Measurements from ENCODE around the gene ASPM. TPM values are rescaled to one million over a fixed set of nuclear protein-coding genes. Genes with fewer than 3 reads are reported as not detected.
A peak's percentile ranks its signal among the peaks of the same experiment; 100 is the strongest.
"Not testable (repeated sequence)": the region's sequence is repeated elsewhere in the genome, so short reads cannot be mapped to it uniquely, and the experiment has no call there.

ASPM gene
- total RNA-seq, 2 experiments from 2014 or later, result 37.1 to 37.3 TPM

GRCh38 chr1:197100677-197101076 is 45.8 kb downstream of the ASPM start:
- no peak overlapping the region for H3K4me3 Mint-ChIP-seq
- intact Hi-C loops (cut with micrococcal nuclease), result no loop called here
- no peak for TF ChIP-seq CTCF (IDR thresholded peaks at IDR 0.05)
- H3K27me3 Mint-ChIP-seq, result no peaks in the 10 kb centered on the region
- peaks cover 18% of the 10 kb centered on the region for H3K4me1 Mint-ChIP-seq (ENCODE audit: low read depth)
- peak; percentile 58 for ATAC-seq
- H3K27ac Mint-ChIP-seq, result no peak overlapping the region
- no peak for DNase-seq
- no peaks in the 10 kb centered on the region for H3K9me3 Mint-ChIP-seq
- CTCF ChIA-PET, result interaction anchor here (0.7 to 0.8 kb wide), 2 partner anchors 13 to 79 kb away, joined by 3 read pairs; no protein-coding TSS in a partner anchor
- POLR2A ChIA-PET, result interaction anchor here (0.6 kb wide), 1 partner anchor 219 kb away, joined by 3 read pairs; no protein-coding TSS in a partner anchor
- H3K36me3 Mint-ChIP-seq (ENCODE audit: low read depth), result peaks cover 5% of the 10 kb centered on the region

GRCh38 chr1:197099444-197099843 is 47.0 kb downstream of the ASPM start:
- DNase-seq (no peak), ATAC-seq (no peak)
- Mint-ChIP-seq H3K4me3 (no peak overlapping the region), H3K27ac (no peak overlapping the region), H3K9me3 (no peaks in the 10 kb centered on the region), H3K27me3 (no peaks in the 10 kb centered on the region), H3K36me3 (ENCODE audit: low read depth) (peaks cover 5% of the 10 kb centered on the region), H3K4me1 (ENCODE audit: low read depth) (peaks cover 18% of the 10 kb centered on the region)
- CTCF ChIA-PET, result no interaction called here
- intact Hi-C loops (cut with micrococcal nuclease), result no loop called here
- no peak for TF ChIP-seq CTCF (IDR thresholded peaks at IDR 0.05)
- POLR2A ChIA-PET, result no interaction called here

GRCh38 chr1:197096971-197097370 is 49.5 kb downstream of the ASPM start:
- H3K9me3 Mint-ChIP-seq; H3K4me3 Mint-ChIP-seq; H3K27ac Mint-ChIP-seq; H3K27me3 Mint-ChIP-seq; ATAC-seq; DNase-seq; intact Hi-C loops (cut with micrococcal nuclease): not testable (repeated sequence)
- peaks cover 17% of the 10 kb centered on the region for H3K4me1 Mint-ChIP-seq (ENCODE audit: low read depth)
- H3K36me3 Mint-ChIP-seq (ENCODE audit: low read depth), result peaks cover 17% of the 10 kb centered on the region
- ChIA-PET POLR2A (interaction anchor here (1.0 kb wide), 1 partner anchor 15 kb away, joined by 3 read pairs; no protein-coding TSS in a partner anchor), CTCF (interaction anchor here (0.9 kb wide), 1 partner anchor 20 kb away, joined by 3 read pairs; no protein-coding TSS in a partner anchor)

- no peak for TF ChIP-seq CTCF (IDR thresholded peaks at IDR 0.05)
- no peak overlapping the region for H3K4me3 Mint-ChIP-seq
- no peak for DNase-seq
- CTCF ChIA-PET, result interaction anchor here (0.6 to 0.9 kb wide), 2 partner anchors 21 to 88 kb away, joined by 3 read pairs; no protein-coding TSS in a partner anchor
- POLR2A ChIA-PET, result interaction anchor here (1.0 kb wide), 1 partner anchor 14 kb away, joined by 3 read pairs; no protein-coding TSS in a partner anchor
- no peaks in the 10 kb centered on the region for H3K27me3 Mint-ChIP-seq
- no peaks in the 10 kb centered on the region for H3K9me3 Mint-ChIP-seq
- no peak overlapping the region for H3K27ac Mint-ChIP-seq
- intact Hi-C loops (cut with micrococcal nuclease), result no loop called here
- H3K36me3 Mint-ChIP-seq (ENCODE audit: low read depth), result peaks cover 17% of the 10 kb centered on the region
- peaks cover 9% of the 10 kb centered on the region for H3K4me1 Mint-ChIP-seq (ENCODE audit: low read depth)
- ATAC-seq, result no peak
Observed at GRCh38 chr1:197096137-197096536, 50.3 kb downstream of the ASPM start.

- H3K4me1 Mint-ChIP-seq (ENCODE audit: low read depth), result no peaks in the 10 kb centered on the region
- H3K36me3 Mint-ChIP-seq (ENCODE audit: low read depth), result peaks cover 23% of the 10 kb centered on the region
- ChIA-PET CTCF (no interaction called here), POLR2A (no interaction called here)
- ATAC-seq (no peak), DNase-seq (no peak)
- no peaks in the 10 kb centered on the region for H3K27me3 Mint-ChIP-seq
- H3K27ac Mint-ChIP-seq, result no peak overlapping the region
- H3K9me3 Mint-ChIP-seq, result no peaks in the 10 kb centered on the region
- TF ChIP-seq CTCF (IDR thresholded peaks at IDR 0.05), result no peak
- intact Hi-C loops (cut with micrococcal nuclease), result no loop called here
- H3K4me3 Mint-ChIP-seq, result no peak overlapping the region
Observed at GRCh38 chr1:197093226-197093885, 53.1 kb downstream of the ASPM start.

All from activated CD8-positive, alpha-beta T cell treated with anti-CD3 and anti-CD28 coated beads for 36 hours (primary cell).